Mammary epithelial cell (primary cell): ENCODE measurements around the gene TAF4.

Source experiments
- EZH2 ChIP-seq: IDR thresholded peaks from 2 replicates; pipeline ENCODE4 v1.6.1; 2012; ENCODE audit warnings: low read length, inconsistent platforms, borderline replicate concordance
- TF ChIP-seq, protein P1 (sequence below), 2 donors: IDR thresholded peaks in 1 of 2; conservative IDR thresholded peaks in 1 of 2; 2 replicates each; pipeline ENCODE4 v1.5.1; 2011 to 2012; ENCODE audit warnings: inconsistent platforms in 2 of 2, low read length in 2 of 2, mild to moderate bottlenecking in 2 of 2, control low read depth in 1 of 2, low read depth in 1 of 2; ENCODE audit not compliant: insufficient read depth in 1 of 2; ENCODE audit errors: extremely low read depth in 1 of 2

DNA sequence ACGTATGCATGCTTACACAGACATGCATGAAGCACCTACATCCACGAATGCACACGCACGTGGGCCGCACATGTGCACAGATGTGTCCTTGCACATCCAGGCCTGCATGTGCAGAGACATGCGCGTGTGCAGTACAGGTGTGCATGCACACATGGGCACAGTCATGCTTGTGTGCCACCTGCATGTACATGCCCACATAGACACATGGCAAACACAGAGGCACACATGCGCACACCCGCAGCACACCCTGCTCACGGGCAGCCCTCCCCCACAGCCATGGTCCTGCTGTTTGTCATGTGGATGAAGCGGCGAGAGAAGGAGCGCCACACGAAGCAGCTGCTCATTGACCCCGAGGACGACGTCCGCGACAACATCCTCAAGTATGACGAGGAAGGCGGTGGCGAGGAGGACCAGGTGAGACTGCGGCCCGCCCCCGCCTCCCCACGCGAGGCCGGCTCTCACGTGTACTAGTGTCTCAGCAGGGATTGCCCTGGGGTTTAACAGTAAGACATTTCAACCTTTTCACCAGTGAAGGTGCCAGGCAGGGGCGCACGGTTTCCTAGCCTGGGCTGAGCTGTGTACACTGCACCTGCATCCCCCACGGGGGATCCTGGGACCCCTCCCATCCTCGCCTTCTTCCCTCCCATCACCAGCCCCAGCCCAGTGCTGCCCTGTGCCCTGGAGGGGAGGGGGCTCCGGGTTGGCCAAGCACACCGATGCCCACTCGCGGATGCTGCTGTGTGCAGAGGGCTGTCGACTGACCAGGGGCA is 132.8 kb downstream of the TAF4 start:
- TF ChIP-seq, protein P1, sequence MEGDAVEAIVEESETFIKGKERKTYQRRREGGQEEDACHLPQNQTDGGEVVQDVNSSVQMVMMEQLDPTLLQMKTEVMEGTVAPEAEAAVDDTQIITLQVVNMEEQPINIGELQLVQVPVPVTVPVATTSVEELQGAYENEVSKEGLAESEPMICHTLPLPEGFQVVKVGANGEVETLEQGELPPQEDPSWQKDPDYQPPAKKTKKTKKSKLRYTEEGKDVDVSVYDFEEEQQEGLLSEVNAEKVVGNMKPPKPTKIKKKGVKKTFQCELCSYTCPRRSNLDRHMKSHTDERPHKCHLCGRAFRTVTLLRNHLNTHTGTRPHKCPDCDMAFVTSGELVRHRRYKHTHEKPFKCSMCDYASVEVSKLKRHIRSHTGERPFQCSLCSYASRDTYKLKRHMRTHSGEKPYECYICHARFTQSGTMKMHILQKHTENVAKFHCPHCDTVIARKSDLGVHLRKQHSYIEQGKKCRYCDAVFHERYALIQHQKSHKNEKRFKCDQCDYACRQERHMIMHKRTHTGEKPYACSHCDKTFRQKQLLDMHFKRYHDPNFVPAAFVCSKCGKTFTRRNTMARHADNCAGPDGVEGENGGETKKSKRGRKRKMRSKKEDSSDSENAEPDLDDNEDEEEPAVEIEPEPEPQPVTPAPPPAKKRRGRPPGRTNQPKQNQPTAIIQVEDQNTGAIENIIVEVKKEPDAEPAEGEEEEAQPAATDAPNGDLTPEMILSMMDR (conservative IDR thresholded peaks at IDR 0.05 in 1 of 2, IDR thresholded peaks at IDR 0.05 in 1 of 2; ENCODE audit: extremely low read depth in 1 of 2, insufficient read depth in 1 of 2, low read depth in 1 of 2, low read length in 2 of 2), result no peak
- no peak for TF ChIP-seq EZH2
